Esophagus squamous epithelium (tissue), 5 donors: ENCODE measurements around the gene NXPE3. TPM values are rescaled to one million over a fixed set of nuclear protein-coding genes. Genes with fewer than 3 reads are reported as not detected.

ENCODE experiments used
- DNase-seq: peaks from one replicate; lab custom pipeline; 2025; lab: John Stamatoyannopoulos, UW
- H3K27ac ChIP-seq, 4 donors: fragments of 200-600 bp; sonication (generic); one replicate each; pipeline ENCODE4 v1.5.1; 2016 to 2019; ENCODE audit warnings: mild to moderate bottlenecking in 1 of 4
- H3K27me3 ChIP-seq, 4 donors: fragments of 200-600 bp; sonication (generic); 1 replicate in 3 of 4; 2 replicates in 1 of 4; pipeline versions ENCODE4 v1.5.1 to v1.6.0; 2017 to 2021; ENCODE audit warnings: antibody characterized with exemption in 1 of 4
- H3K36me3 ChIP-seq, 3 donors: fragments of 200-600 bp; sonication (generic); one replicate each; pipeline ENCODE4 v1.5.1; 2016 to 2019
- H3K4me1 ChIP-seq, 3 donors: fragments of 200-600 bp; sonication (generic); one replicate each; pipeline ENCODE4 v1.5.1; 2017 to 2019
- H3K4me3 ChIP-seq, 4 donors: fragments of 200-600 bp; sonication (generic); 1 replicate in 3 of 4; 2 replicates in 1 of 4; pipeline ENCODE4 v1.5.1; 2016 to 2019; ENCODE audit warnings: mild to moderate bottlenecking in 2 of 4, moderate library complexity in 1 of 4
- H3K9me3 ChIP-seq, 3 donors: fragments of 200-600 bp; sonication (generic); one replicate each; pipeline ENCODE4 v1.5.1; 2016 to 2019
- CTCF ChIP-seq, 6 experiments: fragments of 450-650 bp in 4 of 6; fragments of 200-600 bp in 2 of 6; sonication (generic) in 2 of 6; IDR thresholded peaks; one replicate each; pipeline ENCODE4 v1.5.1; 2016 to 2019; ENCODE audit warnings: antibody characterized with exemption in 6 of 6, mild to moderate bottlenecking in 4 of 6, moderate library complexity in 4 of 6
- POLR2A ChIP-seq, 4 donors: fragments of 450-650 bp; IDR thresholded peaks; one replicate each; pipeline ENCODE4 v1.6.1; 2017; ENCODE audit warnings: antibody characterized with exemption in 4 of 4, mild to moderate bottlenecking in 4 of 4, moderate library complexity in 3 of 4
- whole genome bisulfite sequencing, 2 donors: methylation state at CpG; one replicate each; pipeline ENCODE4 v1.1.5; 2018; 5-methylcytosine and 5-hydroxymethylcytosine counted together
- intact Hi-C: fragments of 100-400 bp; cut with DNase I; formaldehyde crosslinking; loops from one replicate; pipeline ENCODE4 v1.15.0; 2022
- total RNA-seq, 4 donors: library from RNA; depleted of rRNA; stranded (reverse); fragments of >200 nt; gene quantifications; one replicate each; pipeline ENCODE4 v1.1.0, GENCODE V29; 2016
- donor health status: DM: yes; HTN: yes; CAD: no.

NXPE3 gene
- total RNA-seq, 4 donors from 2014 or later, result 1.1 to 6.5 (median 2.5) TPM

GRCh38 chr3:101823525-101823924 is 44.5 kb downstream of the NXPE3 start:
- WGBS, 2 donors, result 73 to 80% methylated on average over 5 of the region's 5 CpGs
- Histone ChIP-seq H3K36me3 (peaks cover 0 to 7% (median 0%) of the 10 kb centered on the region in 3 donors), H3K27me3 (no peaks in the 10 kb centered on the region), H3K9me3 (no peaks in the 10 kb centered on the region), H3K4me1 (peaks cover 11 to 22% (median 18%) of the 10 kb centered on the region in 3 donors), H3K27ac (no peak overlapping the region), H3K4me3 (no peak overlapping the region)
- TF ChIP-seq POLR2A (IDR thresholded peaks at IDR 0.05), result no peak
- TF ChIP-seq CTCF (IDR thresholded peaks at IDR 0.05), result no peak
- intact Hi-C loops, result no loop called here
- no peak for DNase-seq

GRCh38 chr3:101824702-101825101 is 45.7 kb downstream of the NXPE3 start:
- no peak overlapping the region for H3K27ac ChIP-seq
- 49 to 51% methylated on average over 3 of the region's 3 CpGs for WGBS, 2 donors
- intact Hi-C loops, result no loop called here
- DNase-seq, result no peak
- peaks cover 0 to 7% (median 0%) of the 10 kb centered on the region in 3 donors for H3K36me3 ChIP-seq
- H3K4me1 ChIP-seq, result peaks cover 21 to 34% (median 27%) of the 10 kb centered on the region in 3 donors
- TF ChIP-seq CTCF (IDR thresholded peaks at IDR 0.05) (no peak), POLR2A (IDR thresholded peaks at IDR 0.05) (no peak)
- H3K27me3 ChIP-seq, result no peaks in the 10 kb centered on the region
- H3K4me3 ChIP-seq, result no peak overlapping the region
- no peaks in the 10 kb centered on the region for H3K9me3 ChIP-seq

- H3K27me3 ChIP-seq, result no peaks in the 10 kb centered on the region
- peak overlapping the region; percentile 72 to 96 (median 91) for H3K27ac ChIP-seq
- no peaks in the 10 kb centered on the region for H3K9me3 ChIP-seq
- no peak overlapping the region for H3K4me3 ChIP-seq
- intact Hi-C loops, result no loop called here
- 15 to 39% methylated on average over 2 of the region's 2 CpGs for WGBS, 2 donors
- peaks cover 21 to 42% (median 27%) of the 10 kb centered on the region in 3 donors for H3K4me1 ChIP-seq
- DNase-seq, result no peak
- TF ChIP-seq POLR2A (IDR thresholded peaks at IDR 0.05), result no peak
- TF ChIP-seq CTCF (IDR thresholded peaks at IDR 0.05), result no peak
- H3K36me3 ChIP-seq, result peaks cover 0 to 7% (median 0%) of the 10 kb centered on the region in 3 donors
Measured at GRCh38 chr3:101825904-101826445, 47.0 kb downstream of the NXPE3 start.

GRCh38 chr3:101827211-101828174 is 48.5 kb downstream of the NXPE3 start:
- peak; percentile 36 for DNase-seq

More at GRCh38 chr3:101827211-101828174, 48.5 kb downstream of the NXPE3 start:
- 0% methylated on average over 23 to 26 of the region's 30 CpGs for WGBS, 2 donors
- H3K36me3 ChIP-seq, result no peaks in the 10 kb centered on the region
- peaks cover 21 to 42% (median 27%) of the 10 kb centered on the region in 3 donors for H3K4me1 ChIP-seq
- intact Hi-C loops, result no loop called here
- H3K9me3 ChIP-seq, result no peaks in the 10 kb centered on the region
- peak overlapping the region; percentile 89 to 96 (median 93) for H3K27ac ChIP-seq
- peak overlapping the region; percentile 47 to 77 (median 66) for H3K4me3 ChIP-seq
- no peaks in the 10 kb centered on the region for H3K27me3 ChIP-seq
- TF ChIP-seq POLR2A (IDR thresholded peaks at IDR 0.05) (peak in 3 of 4 donors; percentile 41 to 71 (median 63)), CTCF (IDR thresholded peaks at IDR 0.05) (no peak)
